Endothelial cell of hepatic sinusoid (primary cell): ENCODE measurements around the gene NLGN1.

ENCODE experiments used
- in situ Hi-C: cut with HindIII; loops from 2 replicates; pipeline ENCODE4 v1.10.0; 2017; ENCODE audit warnings: low sequenced_read_pairs

The NLGN1 gene

DNA sequence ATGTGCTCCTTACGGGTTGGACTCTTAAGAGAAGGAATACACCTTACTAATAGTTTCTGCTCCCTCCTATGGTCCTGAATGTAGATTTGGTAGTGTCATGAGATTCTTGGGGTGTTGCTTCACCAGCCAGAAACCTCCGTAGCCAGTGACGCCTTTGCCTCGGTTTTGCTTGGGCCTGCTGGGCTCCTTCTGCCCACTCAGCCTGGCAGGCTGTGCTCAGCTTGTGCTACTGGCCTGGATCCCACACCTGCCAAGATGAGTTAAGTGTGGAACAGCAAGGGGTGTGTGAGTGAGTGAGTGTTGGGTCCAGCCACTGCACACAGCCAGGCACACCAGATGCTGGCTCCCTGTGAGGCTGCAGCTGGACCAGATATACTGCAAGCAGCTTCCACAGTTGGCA, 560.1 kb downstream of the NLGN1 start:
- in situ Hi-C loops, result no loop called here

DNA sequence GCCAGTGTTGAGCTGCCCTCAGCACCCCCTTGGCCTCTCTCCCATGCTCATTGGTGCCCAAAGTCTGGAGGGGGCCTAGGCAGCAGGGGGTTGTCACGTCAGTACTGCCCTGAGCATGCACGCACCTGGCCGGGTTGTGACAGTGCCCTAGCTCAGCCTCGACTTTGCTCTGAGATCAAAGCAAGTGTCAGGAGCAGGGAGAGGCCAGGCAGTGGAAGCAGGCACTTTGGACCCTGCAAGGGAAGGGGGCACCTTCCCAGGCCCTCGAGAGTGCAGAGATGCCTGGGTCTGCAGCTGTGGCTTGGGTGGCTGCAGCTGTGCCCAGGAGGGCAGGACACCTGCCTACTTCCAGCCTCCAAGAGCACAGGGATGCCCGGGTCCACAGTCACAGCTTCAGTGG, 561.3 kb downstream of the NLGN1 start:
- in situ Hi-C loops, result no loop called here

DNA sequence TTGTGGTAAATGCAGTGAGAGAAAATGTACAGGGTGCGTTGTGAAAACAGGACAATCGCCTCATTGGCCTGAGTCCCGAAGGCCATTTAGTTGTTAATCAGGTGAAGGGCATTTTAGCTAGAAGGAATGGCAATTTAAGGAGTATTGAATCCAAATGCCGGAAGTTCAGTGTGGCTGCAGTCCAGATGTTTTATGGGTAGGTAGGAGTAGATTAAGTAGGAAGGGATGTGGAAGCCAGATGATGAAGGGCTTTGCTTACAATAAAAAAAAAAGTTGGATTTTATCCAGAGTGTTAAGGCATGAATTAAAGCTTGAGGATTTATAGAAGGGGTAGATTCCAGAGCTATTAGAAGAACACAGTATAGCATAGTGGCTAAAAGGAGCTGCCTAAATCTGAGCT, 572.7 kb downstream of the NLGN1 start:
- in situ Hi-C loops, result no loop called here

DNA sequence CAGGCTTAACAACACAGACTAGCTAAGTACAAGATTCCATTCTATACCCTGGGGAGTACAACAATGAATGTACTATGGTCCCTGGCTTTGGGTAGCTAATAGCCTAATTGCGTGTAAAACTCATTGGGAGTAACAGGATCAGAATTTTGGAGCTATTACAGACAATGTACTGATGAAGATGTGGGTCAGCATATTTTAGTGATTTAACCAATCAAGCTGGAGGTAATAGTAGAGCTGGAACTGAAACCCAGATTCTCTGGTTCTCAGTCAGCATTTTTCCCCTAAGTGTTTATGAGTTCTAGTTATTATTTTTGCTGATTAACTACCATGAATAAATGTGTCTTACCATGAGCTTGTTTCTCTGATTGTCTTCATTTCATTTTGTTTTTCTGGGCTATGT, 578.7 kb downstream of the NLGN1 start:
- in situ Hi-C loops, result no loop called here

DNA sequence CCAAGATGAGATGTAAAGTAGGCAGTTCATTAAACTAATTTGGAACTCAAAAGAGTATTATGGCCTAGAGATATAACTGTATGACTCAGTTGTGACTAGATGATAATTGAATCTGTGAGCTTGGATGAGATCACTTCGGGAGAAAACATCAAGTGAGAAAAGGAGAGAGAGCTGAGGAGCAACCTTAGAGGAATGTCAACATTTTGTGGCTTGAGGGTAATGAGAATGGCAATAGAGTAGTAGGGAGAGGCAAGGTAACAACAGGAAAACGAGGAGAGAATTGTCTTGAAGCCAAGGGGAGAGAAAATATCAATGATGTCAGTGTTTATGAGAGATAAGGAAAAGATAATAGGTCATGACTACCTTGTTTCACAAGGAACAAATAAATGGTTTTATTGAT, 580.2 kb downstream of the NLGN1 start:
- in situ Hi-C loops, result no loop called here

DNA sequence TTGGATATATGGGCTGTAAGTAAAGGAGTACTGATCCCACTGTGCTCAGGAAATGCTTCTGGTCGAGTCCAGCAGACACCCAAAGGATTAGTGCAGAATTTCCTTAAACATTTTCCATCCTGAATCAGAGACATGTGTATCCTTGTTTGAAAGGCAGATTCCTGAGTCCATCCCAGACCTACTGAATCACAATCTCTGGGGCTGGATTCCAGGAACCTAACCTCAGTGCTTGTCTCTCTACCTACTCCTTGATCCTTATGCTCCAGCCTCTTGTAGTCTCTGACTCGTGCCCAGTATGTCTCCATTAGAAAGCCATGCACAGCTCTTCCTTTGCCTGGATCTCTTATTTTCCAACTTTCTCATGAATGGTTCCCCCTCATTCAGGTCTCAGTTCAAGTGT, 585.8 kb downstream of the NLGN1 start:
- in situ Hi-C loops, result no loop called here

DNA sequence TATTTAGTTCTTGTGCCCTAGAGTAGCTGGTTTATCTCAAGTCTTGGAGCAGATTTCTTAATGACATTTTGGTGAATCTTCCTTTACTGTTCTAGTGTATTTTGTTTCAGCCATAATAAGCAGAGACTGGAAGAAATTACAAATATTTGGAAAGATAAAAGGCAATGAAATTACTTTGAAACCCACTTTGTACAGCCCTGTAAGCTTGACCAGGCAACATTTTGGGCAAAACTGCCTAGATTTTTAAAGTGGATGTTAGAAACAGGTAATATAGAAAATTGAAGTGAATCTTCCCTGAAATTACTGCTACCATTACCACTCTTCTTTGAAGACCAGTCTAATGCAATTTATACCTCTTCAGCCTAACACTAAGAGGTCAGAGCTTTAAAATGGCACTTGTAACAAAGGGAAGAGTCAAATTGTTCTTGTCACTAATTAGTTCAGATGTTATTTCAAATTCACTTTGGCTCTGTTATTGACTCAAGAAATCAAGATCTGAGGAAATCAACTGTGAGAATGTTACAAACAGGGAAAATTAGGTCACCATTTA, 589.4 kb downstream of the NLGN1 start:
- in situ Hi-C loops, result no loop called here

DNA sequence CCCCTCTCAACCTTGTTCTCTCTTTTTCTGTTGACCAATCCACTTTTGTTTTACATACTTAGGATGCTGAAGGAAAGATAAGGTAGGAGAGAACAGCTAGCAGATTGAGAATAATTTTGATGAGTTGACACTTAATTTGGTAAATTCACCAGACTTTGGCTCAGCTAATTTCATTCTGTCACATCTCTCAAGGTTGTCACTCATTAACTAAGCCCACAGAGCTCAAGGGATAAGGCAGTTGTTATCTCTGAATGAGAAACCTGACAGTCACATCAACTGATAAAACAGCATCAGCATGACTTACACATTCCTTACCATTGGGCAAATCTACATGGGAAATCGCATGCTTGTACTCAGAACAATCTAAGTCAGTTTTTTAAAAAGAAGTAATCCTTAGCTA, 591.4 kb downstream of the NLGN1 start:
- in situ Hi-C loops, result no loop called here

DNA sequence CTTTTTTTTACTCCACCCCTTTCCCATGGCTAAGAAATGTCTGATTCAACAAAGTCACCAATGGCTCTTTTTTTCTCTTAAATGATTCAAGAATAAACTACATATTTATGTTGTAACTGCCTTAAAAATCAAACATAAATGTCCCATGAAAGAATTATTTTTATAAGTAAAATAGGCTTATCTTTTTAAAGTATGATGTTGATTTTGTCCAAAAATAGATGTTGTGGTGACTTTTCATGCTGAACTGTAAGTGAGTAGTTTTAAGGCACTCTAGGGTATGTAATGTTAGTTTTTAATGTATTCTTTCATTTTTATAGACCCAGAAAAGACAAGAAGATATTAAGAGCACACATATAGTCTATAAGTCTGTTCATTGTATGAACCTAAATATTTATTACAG, 594.9 kb downstream of the NLGN1 start:
- in situ Hi-C loops, result no loop called here

DNA sequence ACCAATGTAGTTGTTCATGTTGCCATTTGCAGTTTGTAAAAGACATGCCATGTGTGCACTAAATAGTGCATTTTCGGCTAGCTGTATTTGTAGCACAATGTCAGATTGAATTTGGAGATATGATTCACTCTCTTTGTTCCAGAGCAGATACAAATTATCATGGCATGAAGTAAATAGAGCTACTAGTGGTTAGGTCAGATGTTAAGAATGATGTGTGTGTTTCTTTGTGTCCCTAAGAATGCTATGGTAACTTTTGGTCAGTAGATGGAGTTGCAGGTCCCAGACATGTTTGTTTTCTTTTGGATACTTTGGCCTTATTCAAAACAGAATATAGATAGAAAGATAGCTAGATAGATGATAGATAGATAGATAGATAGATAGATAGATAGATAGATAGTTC, 595.8 kb downstream of the NLGN1 start:
- in situ Hi-C loops, result no loop called here

DNA sequence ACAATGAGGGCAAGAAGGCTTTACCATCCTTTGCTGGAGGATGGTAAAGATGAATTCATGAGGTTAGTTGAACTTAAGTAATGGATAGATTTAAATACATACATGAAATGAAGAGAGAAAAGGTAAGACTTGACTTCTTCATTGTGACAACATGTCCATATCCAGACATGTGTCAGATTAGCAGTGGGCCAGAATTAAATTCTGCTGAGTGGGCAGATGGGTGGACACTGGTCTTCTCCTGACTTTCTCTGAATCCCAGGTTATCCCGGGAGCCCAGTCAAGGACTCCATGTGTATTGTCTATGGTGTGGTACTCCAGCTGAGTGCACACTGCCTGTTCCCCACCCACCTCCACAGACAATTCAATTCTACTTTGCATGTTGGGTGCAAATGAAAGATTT, 603.1 kb downstream of the NLGN1 start:
- in situ Hi-C loops, result no loop called here

DNA sequence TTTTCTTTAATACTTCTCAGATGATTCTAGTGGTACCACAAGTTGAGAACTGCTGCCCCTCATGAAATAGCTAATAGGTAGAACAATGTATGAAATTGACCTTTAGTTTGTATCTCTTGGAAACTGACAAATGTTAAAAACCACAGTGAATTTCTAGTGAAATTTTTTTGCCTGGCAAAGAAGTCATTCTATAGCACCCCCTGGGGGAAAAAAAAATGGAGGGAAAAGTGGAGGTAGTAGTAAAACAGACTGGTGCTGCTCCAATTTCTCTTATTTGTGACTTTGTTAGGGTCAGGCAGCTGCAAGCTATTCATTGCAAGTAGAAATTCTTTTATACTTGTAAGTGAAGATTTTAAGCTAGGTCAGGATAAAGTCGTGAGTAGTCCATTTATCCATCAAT, 605.0 kb downstream of the NLGN1 start:
- in situ Hi-C loops, result no loop called here

DNA sequence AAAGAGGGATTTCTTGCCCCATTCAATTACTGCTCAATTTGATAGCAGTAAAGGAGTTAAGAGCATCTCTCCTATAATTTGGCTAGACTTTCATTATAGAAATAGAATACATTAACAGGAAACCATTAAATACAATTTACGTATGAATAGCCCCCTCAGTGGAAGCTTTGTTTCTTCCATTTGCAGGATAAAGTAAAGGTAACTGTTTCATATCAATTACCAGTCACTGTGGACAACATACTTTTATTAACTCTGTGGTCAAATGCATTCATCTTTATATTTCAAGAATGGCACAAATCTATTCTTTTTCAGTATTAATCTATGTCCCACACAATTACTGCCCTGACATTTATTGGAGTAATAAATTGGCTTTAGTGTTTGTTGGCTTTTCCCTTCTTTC, 613.4 kb downstream of the NLGN1 start:
- in situ Hi-C loops, result no loop called here

DNA sequence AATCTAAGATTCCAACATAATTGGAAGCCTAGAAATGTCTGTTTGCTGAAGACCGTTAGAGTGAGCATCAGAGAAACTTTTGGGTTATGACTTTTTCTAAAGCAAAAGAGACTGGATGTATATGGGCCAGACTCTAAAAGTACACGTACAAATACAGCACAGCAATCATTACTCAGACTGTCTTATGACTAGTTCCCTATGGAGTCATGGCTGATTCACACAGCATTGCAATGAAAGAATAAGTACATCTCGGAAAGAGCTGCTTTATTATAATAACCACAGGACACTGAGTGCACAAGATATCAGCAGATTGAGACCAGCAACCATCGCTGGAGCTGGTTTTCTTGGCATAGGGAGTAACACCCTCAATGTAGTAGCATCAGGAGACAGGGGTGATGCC, 618.6 kb downstream of the NLGN1 start:
- in situ Hi-C loops, result no loop called here

DNA sequence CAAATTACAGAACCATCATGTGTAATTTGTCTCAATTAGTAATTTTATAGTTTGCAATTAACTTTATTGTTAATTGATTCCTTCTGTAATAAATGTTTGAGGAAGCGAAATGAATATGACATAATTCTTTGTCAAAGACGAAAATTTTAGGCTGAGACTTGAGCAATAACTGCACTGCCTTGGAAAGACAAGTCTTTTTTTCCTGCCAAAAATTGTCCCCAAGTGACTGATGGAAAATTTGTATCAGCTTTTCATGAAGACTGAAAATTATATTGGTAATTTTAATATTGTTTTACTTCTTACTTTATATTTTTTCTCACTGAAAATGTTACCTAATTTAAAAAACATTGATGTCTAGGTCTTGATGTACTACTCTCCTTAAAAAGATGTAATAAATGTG, 622.6 kb downstream of the NLGN1 start:
- in situ Hi-C loops, result no loop called here

DNA sequence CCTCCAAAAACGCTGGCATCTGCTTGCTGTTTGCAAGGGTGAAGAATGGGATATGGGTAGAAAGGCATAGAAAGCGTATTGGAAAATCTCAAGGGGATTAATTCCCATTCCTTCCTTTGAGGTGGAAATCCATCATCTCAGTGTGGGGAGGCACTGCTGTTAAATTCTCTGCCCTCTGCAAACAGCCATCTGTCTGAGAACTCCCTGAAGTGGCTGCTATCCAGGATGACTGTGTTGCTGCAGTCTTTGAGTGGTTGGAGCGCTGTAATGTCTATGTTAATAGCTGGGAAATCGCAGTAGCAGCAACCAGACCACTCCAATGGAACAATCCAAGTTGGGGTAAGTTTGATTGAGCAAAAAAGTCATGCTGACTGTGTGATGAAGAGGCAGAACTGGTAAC, 625.9 kb downstream of the NLGN1 start:
- in situ Hi-C loops, result no loop called here

DNA sequence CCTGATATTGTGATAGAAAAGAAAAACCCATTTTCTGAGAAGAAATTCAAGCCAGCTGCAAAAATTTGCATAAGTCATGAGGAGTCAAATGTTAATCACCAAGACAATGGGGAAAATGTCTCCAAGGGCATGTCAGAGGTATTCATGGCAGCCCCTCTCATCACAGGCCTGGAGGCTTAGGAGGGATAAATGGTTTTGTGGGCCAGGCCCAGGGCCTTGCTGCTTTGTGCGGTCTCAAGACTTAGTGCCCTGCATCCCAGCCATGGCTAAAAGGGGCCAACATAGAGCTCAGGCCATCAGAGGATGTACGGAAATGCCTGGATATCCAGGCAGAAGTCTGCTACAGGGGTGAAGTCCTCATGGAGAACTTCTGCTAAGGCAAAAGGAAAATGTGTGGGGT, 631.1 kb downstream of the NLGN1 start:
- in situ Hi-C loops, result no loop called here

DNA sequence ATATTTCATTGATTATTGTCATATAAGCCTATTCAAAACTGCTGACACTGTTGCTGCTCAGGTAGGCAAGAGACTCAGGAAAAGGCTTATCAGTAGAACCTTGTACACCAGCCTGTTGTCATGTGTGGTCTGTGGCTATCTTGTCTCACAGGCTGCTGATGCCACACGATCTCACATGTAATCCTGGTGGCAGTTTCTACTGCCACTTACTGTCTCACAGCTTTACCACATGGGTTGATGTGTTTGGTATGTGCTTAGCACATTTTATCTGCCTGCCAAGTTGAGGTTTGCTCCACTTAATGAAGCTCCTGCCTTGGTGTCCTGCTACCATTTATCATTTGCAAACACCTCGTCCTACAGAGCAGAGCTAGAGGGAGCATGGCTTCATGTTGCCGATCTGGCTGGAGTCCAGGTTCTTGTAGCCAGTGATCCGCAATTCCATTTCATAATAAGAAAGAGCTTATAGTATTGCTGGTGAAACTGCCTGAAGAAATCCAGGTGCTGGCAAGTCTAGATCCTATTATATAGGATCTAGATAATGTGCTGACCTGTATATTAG, 637.9 kb downstream of the NLGN1 start:
- in situ Hi-C loops, result no loop called here

DNA sequence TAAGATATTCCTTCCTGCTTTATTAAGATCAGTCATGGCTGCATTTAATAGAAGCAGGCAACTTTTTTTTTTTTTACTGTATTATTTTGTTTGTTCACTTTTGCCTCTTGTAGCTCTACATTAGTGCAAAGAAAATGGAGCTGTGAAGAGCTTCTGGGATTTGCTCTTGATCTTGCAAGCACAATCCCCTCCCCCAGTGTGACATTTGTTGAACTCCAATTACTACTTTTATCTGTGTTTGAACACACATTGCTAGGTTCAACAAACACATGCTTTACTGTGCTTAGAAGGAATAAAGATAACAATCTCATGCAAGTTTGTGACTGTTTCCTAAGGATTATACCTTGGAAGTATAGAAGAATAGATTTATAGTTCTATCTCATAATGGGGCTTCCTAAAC, 648.8 kb downstream of the NLGN1 start:
- in situ Hi-C loops, result no loop called here

DNA sequence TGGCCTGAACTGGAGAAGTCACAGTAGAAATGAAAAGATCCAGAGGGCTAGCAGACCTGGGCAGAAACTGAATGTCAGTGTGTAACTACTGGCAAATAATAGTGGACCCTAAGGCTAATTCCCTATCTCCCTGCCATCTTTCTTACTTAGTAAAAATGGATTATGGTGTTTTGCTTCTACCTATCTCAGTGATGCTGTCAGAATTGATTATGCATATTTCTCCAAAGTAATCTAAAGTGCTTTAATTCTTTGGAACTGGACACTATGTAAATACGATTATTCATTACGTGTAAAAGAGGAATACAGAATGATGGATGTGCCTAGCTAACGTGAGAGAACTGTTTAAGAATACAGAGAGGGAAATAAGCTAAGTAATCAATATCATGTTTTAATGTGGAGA, 651.9 kb downstream of the NLGN1 start:
- in situ Hi-C loops, result no loop called here

DNA sequence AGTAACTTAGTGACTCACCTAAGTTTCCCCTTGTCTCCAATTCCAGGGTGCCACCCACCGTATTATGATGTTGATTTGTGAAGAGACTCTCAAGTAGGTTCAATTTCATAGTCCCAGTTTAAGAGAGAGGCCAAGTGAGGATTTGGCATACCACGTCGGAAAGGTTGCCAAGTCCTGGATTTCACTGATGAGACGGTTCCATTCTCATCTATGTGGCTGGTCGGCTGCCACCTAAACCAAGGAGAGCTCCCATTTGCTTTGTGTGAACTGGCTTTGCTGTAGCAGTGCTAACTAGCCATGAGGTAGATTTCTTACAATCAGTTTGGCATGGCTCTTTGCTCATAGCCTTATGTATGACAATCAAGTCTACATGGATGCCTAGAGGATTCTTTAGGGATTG, 653.6 kb downstream of the NLGN1 start:
- in situ Hi-C loops, result no loop called here

DNA sequence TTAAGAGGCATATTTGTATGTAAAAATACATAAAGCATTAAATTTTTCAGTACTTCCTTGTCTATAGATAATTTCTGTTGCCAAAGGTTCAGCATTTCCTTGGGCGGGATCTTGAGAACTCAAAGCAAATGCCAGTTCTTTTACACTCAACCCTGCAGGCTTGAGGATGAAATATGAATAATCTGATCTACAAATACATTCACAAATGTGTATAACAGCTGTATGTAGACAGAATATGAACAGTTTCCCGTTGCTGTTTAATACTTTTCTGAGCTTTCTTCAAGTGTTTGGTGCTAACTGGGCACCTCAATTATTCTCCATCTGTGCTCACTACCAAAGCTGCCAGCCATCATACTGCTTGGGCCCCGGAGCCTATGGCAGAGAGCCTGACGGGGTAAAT, 661.3 kb downstream of the NLGN1 start:
- in situ Hi-C loops, result no loop called here

DNA sequence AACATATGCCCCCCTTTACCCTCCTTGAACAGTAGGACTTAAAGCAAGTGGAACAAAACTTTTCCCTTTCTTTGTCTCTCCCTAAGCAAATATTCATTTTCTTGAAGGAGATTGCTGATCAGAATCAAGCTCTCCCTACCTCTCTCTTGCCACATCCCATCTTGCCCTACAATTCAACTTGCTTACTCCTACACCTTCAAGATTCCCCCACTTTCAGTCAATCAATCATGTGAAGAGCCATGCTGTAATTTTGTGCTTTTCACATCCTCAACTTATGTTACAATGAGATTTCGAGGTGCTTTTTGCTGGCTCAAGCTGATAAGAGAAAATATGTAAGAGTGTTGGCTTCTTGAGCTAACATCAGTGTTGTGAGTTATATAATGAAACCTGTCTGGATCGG, 662.9 kb downstream of the NLGN1 start:
- in situ Hi-C loops, result no loop called here

DNA sequence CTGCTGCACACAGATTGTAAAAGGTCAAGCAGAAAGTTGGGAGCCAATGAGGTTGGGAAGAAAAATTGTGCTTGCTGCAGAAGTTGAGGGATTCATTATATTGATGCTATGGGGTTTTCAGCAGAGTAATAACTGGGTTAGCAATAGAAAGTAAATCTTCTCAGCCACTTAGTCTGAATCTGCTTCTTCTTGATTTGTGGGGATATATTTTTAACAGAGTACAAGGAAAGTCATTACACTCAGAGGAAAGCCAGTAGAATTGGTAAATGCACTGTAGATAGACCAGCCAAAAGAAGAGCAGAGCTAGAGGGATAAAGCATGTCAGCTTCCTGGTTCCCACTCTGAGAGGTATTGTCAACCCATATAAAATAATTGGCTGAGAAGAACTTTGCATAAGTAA, 663.6 kb downstream of the NLGN1 start:
- in situ Hi-C loops, result no loop called here
